ENCODE data around the gene C2CD5.

Gene C2CD5

GRCh38 chr12:22577667-22578066 lies 33.3 kb upstream of the C2CD5 start:
- TF ChIP-seq TAF1 (IDR thresholded peaks at IDR 0.05; ENCODE audit: low read depth) (no peak), EP300 (IDR thresholded peaks at IDR 0.05; ENCODE audit: borderline replicate concordance) (no peak), NFIC (IDR thresholded peaks at IDR 0.05) (no peak), ZBTB7A (IDR thresholded peaks at IDR 0.05; ENCODE audit: low read depth) (no peak), YY1 (IDR thresholded peaks at IDR 0.05; ENCODE audit: low read depth) (no peak), CEBPB (IDR thresholded peaks at IDR 0.05) (no peak), EGR1 (IDR thresholded peaks at IDR 0.05) (no peak)
- TF ChIP-seq, protein P1, sequence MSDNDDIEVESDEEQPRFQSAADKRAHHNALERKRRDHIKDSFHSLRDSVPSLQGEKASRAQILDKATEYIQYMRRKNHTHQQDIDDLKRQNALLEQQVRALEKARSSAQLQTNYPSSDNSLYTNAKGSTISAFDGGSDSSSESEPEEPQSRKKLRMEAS (IDR thresholded peaks at IDR 0.05) = no peak

- TF ChIP-seq, protein P1 (IDR thresholded peaks at IDR 0.05) = no peak
Observed at GRCh38 chr12:22576473-22576872, 32.1 kb upstream of the C2CD5 start.

DNA sequence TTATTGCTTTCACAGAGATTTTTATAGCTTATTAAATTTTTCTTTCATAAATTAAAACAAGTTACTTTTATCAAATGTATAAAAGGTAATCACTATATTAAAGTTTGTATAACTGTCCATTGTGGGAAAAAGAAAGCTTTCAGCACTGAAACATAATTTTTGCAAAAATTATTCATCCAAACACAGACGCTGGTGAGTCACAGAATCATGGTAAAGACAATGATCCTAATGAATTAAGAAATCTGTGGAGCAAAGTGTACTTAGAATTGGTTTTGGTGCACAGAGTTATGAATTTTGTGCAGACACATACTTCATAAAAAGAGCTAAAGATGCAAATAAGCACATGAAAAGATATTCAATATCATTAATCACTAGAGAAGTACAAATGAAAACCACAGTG lies 31.7 kb upstream of the C2CD5 start:
- TF ChIP-seq TCF12 (IDR thresholded peaks at IDR 0.05; ENCODE audit: low read depth) = no peak
- TF ChIP-seq, protein P1 (IDR thresholded peaks at IDR 0.05) = no peak
- no peak for TF ChIP-seq FOXM1 (IDR thresholded peaks at IDR 0.05; ENCODE audit: borderline replicate concordance, low read depth)
- TF ChIP-seq CEBPB (IDR thresholded peaks at IDR 0.05) = no peak
- no peak for TF ChIP-seq ZBTB7A (IDR thresholded peaks at IDR 0.05; ENCODE audit: low read depth)
- TF ChIP-seq USF1 (IDR thresholded peaks at IDR 0.05) = no peak
- TF ChIP-seq EGR1 (IDR thresholded peaks at IDR 0.05) = no peak
- TF ChIP-seq YY1 (IDR thresholded peaks at IDR 0.05; ENCODE audit: low read depth) = no peak
- no peak for TF ChIP-seq NFIC (IDR thresholded peaks at IDR 0.05)
- TF ChIP-seq TAF1 (IDR thresholded peaks at IDR 0.05; ENCODE audit: low read depth) = no peak
- no peak for TF ChIP-seq REST (IDR thresholded peaks at IDR 0.05; ENCODE audit: low read depth)
- no peak for TF ChIP-seq TEAD4 (IDR thresholded peaks at IDR 0.05)
- no peak for TF ChIP-seq EP300 (IDR thresholded peaks at IDR 0.05; ENCODE audit: borderline replicate concordance)
- no peak for TF ChIP-seq RAD21 (IDR thresholded peaks at IDR 0.05; ENCODE audit: low read depth)
- TF ChIP-seq CREB1 (IDR thresholded peaks at IDR 0.05; ENCODE audit: low read depth) = no peak

DNA sequence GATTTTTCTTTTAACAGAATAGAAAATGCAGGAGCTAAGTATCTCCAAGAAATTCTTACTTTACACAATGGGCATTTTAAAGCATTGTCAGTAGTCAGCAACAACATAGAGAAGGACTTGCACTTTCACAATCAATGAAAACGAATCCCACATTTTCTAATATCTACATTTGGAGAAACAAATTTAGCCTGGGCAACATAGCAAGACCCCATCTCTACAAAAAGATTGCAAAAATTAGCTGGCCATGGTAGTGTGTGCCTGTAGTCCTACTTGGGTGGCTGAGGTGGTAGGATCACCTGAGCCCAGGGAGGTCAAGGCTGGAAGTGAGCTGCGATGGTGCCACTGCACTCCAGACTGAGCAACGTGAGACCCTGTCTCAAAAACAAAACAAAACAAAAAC lies 30.6 kb upstream of the C2CD5 start:
- TF ChIP-seq TAF1 (IDR thresholded peaks at IDR 0.05; ENCODE audit: low read depth) = no peak
- TF ChIP-seq ZBTB7A (IDR thresholded peaks at IDR 0.05; ENCODE audit: low read depth) = no peak
- no peak for TF ChIP-seq EP300 (IDR thresholded peaks at IDR 0.05; ENCODE audit: borderline replicate concordance)
- no peak for TF ChIP-seq TCF12 (IDR thresholded peaks at IDR 0.05; ENCODE audit: low read depth)
- no peak for TF ChIP-seq TEAD4 (IDR thresholded peaks at IDR 0.05)
- no peak for TF ChIP-seq CEBPB (IDR thresholded peaks at IDR 0.05)
- TF ChIP-seq CREB1 (IDR thresholded peaks at IDR 0.05; ENCODE audit: low read depth) = no peak
- no peak for TF ChIP-seq RAD21 (IDR thresholded peaks at IDR 0.05; ENCODE audit: low read depth)
- TF ChIP-seq, protein P1 (IDR thresholded peaks at IDR 0.05) = no peak
- TF ChIP-seq USF1 (IDR thresholded peaks at IDR 0.05) = no peak
- TF ChIP-seq EGR1 (IDR thresholded peaks at IDR 0.05) = no peak
- no peak for TF ChIP-seq NFIC (IDR thresholded peaks at IDR 0.05)
- TF ChIP-seq YY1 (IDR thresholded peaks at IDR 0.05; ENCODE audit: low read depth) = no peak
- no peak for TF ChIP-seq FOXM1 (IDR thresholded peaks at IDR 0.05; ENCODE audit: borderline replicate concordance, low read depth)
- no peak for TF ChIP-seq REST (IDR thresholded peaks at IDR 0.05; ENCODE audit: low read depth)

- TF ChIP-seq NFIC (IDR thresholded peaks at IDR 0.05) (no peak), REST (IDR thresholded peaks at IDR 0.05; ENCODE audit: low read depth) (no peak), CEBPB (IDR thresholded peaks at IDR 0.05) (no peak), FOXM1 (IDR thresholded peaks at IDR 0.05; ENCODE audit: borderline replicate concordance, low read depth) (no peak), TEAD4 (IDR thresholded peaks at IDR 0.05) (no peak), ZBTB7A (IDR thresholded peaks at IDR 0.05; ENCODE audit: low read depth) (no peak)
- TF ChIP-seq, protein P1 (IDR thresholded peaks at IDR 0.05) = no peak
Observed at GRCh38 chr12:22573181-22573580, 28.8 kb upstream of the C2CD5 start.

Data from Ishikawa (cell line).